ENCODE results near the gene EMX1. TPM values are rescaled to one million over a fixed set of nuclear protein-coding genes. Genes with fewer than 3 reads are reported as not detected.

The EMX1 gene
- total RNA-seq, 1 donor from 2014 or later = 8.2 TPM

DNA sequence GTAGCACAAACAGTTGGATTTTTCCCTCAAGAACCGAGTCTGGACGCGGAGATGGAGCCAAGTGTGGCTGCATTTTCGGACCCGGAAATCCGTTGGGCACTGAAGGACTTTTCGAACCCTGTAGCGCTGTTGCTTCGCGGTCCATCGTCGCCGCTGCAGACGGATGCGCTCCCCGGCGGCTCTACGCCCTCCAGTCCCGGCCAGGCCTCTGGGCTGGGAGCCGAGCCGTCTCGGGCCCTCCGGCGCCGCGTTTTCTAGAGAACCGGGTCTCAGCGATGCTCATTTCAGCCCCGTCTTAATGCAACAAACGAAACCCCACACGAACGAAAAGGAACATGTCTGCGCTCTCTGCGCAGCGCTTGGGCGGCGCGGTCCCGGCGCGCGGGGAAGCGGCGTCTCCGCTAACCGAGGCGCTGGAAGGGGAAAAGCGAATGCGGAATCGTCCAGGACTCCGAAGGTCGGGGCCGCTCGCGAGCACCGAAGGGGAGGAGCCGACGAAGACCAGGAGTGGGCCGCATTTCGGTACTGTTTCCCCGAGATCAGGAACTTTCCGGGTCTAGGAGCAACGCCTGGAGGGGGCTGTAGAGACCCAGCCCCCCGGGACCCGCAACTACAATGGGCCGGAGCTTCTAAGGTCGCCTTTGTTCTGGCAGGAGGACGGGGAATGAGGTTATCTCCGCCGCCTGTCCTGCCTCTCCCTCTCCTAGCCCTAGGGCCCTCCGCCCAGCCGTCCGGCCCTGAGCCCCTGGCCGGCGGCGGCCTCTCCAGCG is 3.2 kb downstream of the EMX1 start:
- no peak for DNase-seq (ENCODE audit: low read depth)
- TF ChIP-seq, protein P1, sequence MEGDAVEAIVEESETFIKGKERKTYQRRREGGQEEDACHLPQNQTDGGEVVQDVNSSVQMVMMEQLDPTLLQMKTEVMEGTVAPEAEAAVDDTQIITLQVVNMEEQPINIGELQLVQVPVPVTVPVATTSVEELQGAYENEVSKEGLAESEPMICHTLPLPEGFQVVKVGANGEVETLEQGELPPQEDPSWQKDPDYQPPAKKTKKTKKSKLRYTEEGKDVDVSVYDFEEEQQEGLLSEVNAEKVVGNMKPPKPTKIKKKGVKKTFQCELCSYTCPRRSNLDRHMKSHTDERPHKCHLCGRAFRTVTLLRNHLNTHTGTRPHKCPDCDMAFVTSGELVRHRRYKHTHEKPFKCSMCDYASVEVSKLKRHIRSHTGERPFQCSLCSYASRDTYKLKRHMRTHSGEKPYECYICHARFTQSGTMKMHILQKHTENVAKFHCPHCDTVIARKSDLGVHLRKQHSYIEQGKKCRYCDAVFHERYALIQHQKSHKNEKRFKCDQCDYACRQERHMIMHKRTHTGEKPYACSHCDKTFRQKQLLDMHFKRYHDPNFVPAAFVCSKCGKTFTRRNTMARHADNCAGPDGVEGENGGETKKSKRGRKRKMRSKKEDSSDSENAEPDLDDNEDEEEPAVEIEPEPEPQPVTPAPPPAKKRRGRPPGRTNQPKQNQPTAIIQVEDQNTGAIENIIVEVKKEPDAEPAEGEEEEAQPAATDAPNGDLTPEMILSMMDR (conservative IDR thresholded peaks at IDR 0.05; ENCODE audit: low read depth, low read length) = no peak
- H3K4me3 ChIP-seq (ENCODE audit: low read depth, low read length) = peak overlapping the region; percentile 26

GRCh38 chr2:72921088-72921851 is 4.0 kb downstream of the EMX1 start:
- DNase-seq (ENCODE audit: low read depth) = no peak
- TF ChIP-seq, protein P1 (conservative IDR thresholded peaks at IDR 0.05; ENCODE audit: low read depth, low read length) = no peak

DNA sequence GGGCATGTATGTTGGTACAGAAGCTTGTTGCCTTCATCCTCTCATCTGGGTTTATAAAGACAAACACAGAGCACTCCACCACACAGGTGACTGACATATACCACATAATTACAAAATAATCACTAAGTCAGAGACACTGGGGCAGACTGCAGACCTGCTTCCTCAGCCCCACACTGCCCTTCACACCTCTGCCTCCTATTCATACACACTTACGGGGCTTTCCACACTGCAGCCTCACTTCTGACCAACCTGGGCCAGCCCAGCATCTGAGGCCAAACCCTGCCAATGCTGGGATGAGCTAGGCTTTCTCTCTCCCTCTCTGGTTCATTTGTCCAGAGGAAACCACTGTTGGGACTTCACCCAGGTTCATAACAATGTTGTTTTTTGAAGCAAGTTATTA is 4.5 kb downstream of the EMX1 start:
- TF ChIP-seq, protein P1 (conservative IDR thresholded peaks at IDR 0.05; ENCODE audit: low read depth, low read length) = no peak
- no peak overlapping the region for H3K4me3 ChIP-seq (ENCODE audit: low read depth, low read length)
- no peak for DNase-seq (ENCODE audit: low read depth)

More at GRCh38 chr2:72921088-72921851, 4.0 kb downstream of the EMX1 start:
- no peak overlapping the region for H3K4me3 ChIP-seq (ENCODE audit: low read depth, low read length)

GRCh38 chr2:72923833-72924352 is 6.6 kb downstream of the EMX1 start:
- DNase-seq (ENCODE audit: low read depth) = no peak
- no peak overlapping the region for H3K4me3 ChIP-seq (ENCODE audit: low read depth, low read length)
- TF ChIP-seq, protein P1 (conservative IDR thresholded peaks at IDR 0.05; ENCODE audit: low read depth, low read length) = no peak

DNA sequence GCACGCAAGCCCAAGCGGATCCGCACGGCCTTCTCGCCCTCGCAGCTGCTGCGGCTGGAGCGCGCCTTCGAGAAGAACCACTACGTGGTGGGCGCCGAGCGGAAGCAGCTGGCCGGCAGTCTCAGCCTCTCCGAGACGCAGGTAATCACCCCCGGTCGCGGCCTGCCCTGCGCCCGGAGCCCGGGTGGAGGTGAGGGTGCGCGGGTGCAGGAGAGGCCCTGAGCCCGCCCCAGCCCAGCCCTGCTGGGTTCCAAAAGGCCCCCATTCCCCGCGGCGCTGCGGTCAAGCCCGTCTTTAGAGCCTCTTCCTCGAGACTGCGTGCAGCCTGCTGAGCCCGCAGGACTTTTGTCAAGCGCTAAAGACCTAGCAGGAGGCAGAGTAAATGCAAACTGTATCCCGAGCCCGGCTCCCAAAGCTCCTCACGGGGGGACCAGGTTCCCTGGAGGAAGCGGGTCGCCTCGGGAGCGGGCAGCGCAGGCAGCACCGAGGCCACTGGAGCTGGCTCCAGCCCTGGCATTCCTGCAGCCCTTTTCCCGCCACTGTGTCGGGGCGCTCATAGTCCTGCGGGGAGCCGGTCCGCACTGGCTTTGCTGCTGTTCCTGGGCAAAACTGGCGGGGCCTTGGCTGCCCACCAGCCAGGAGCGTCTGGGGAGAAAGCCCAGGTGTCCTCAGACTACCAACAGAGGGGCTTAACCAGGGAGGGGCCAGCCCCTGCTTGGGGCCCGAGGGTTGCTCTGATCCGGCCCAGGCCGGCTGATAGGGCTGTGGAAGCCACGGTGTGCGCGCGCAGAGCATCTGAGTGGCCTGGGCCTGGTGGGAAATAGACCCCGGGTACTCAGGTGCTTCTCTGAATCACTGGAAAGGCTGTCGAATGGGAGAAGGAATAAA is 7.3 kb downstream of the EMX1 start:
- TF ChIP-seq, protein P1 (conservative IDR thresholded peaks at IDR 0.05; ENCODE audit: low read depth, low read length) = no peak
- DNase-seq (ENCODE audit: low read depth) = no peak
- no peak overlapping the region for H3K4me3 ChIP-seq (ENCODE audit: low read depth, low read length)

DNA sequence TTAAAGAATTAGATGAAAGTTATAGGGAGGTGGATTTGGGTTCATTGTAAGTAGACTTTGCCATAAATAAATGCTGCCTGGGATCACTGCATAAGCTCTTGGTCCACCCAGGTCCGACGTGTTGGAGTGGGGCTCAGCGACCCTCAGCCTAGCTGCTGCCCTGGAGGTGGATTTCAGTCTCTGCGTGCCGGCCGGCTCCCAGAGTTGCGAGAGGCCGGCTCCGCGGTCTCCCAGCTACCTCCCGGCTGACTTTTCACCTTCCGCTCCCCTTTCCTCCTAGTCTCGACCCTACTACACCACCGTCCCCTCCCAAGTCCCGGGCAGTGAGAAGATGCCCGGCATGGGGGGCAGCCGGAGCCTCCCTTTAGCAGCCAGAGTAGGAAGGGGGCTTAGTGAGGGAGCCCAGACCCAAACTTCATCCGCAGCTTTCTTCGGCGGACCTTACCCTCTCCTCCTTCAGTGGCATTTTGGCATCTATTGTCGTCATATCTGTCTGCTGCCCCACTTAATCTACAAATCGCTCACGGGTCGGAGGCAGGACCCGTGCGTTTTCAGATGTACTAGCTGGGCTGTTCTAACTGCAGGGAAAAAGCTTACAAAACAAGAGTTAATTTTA is 8.1 kb downstream of the EMX1 start:
- no peak for DNase-seq (ENCODE audit: low read depth)
- TF ChIP-seq, protein P1 (conservative IDR thresholded peaks at IDR 0.05; ENCODE audit: low read depth, low read length) = no peak
- no peak overlapping the region for H3K4me3 ChIP-seq (ENCODE audit: low read depth, low read length)

Measured in epithelial cell of proximal tubule (primary cell).